B cell (primary cell): ENCODE data around the gene SPOCK1.

ENCODE experiments used
- CTCF ChIP-seq: fragments of 200-600 bp; IDR thresholded peaks from one replicate; pipeline ENCODE4 v1.8.0; 2022; ENCODE audit warnings: antibody characterized with exemption, mild to moderate bottlenecking
- EZH2 ChIP-seq: IDR thresholded peaks from 2 replicates; pipeline ENCODE4 v1.6.1; 2012; ENCODE audit warnings: borderline replicate concordance, low read depth, mild to moderate bottlenecking, moderate library complexity, low read length; ENCODE audit not compliant: insufficient read depth, poor library complexity, severe bottlenecking

GRCh38 chr5:137097203-137097602 is 401.9 kb downstream of the SPOCK1 start:
- no peak for TF ChIP-seq CTCF
- no peak for TF ChIP-seq EZH2
